GM18520 (cell line): ENCODE data around the gene TSPAN4.

Experiments used
- ATAC-seq: cut with Tn5 transposase; IDR thresholded peaks from one replicate; pipeline ENCODE4 v1.9.1; 2021; ENCODE audit not compliant: unreplicated experiment

The TSPAN4 gene

DNA sequence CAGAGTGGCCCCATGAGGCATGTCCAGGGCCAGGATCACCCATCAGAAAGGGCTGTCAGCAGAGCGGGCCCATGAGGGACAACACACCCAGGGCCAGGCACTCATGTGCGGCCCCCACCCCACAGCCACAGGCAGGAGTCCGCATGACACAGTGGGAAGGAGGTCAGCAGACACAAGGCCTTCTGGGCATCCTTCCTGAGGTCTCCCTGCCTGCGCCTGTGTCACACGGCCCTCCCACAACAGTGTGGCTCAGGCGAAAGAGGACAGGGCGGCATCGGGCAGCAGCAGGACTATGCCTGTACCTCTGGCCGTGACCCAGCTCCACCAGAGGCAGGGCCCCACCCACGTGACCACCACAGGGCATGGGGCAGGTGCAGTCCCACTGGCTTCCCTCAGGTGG is 40.9 kb downstream of the TSPAN4 start:
- ATAC-seq, result no peak

DNA sequence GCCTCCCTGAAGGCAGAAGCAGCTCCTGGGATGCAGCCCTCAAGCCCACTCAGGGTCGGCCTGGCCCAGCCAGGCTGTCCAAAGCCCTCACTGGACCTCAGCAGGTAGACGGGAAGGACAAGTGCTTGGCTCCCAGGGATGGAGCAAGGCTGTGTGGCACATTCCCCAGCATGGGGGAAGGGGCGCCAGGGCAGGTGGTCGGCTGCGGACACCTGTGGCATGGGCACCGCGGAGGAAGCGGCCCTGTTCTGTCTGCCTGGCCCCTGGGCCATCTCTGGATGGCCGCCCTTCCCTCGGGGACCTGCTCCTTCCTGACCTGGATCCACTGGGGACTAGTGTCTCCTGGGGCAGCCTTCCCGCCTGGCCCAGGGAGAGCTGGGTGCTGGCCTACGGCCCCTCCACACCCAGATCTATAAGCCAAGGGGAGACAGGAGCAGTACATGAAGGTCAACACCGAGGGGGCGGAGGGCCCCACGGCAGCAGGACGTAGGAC is 42.0 kb downstream of the TSPAN4 start:
- ATAC-seq, result no peak

DNA sequence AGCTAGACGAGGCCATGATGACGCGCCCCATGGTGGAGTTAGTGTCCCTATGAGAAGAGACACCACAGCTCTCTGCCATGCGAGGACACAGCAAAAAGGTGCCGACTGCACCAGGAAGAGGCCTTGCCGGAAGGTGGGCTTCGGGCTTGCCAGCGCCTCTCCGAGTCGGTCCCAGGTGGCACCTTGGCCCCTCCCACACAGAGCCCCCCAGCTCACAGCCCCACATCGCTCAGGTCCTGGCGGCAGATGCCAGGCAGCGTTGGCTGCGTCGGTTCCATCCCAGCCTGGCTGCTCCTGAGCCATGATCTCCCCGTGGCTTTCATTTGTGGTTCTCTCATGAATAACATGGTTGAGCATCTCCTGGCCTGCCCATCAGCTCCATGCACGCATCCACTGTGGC is 43.9 kb downstream of the TSPAN4 start:
- ATAC-seq, result no peak

DNA sequence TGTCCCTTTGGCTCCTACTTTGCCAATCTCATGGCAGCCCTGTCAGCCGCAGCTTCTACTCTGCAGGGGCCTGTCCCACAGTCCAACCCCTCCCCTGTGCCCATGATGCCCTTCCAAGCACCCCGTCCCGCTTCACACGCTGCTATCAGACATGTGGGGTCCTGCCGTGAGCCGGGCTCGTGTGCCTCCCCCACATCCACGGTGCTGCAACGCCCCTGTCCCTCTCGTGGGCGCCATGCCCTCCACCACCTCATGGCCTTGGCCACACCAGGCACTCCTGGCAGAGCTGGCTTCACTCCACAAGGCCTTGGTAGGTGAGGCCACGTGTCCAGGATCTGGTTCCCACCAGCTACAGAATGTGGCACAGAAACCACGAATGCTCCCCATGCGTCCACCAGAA is 44.9 kb downstream of the TSPAN4 start:
- ATAC-seq, result no peak

DNA sequence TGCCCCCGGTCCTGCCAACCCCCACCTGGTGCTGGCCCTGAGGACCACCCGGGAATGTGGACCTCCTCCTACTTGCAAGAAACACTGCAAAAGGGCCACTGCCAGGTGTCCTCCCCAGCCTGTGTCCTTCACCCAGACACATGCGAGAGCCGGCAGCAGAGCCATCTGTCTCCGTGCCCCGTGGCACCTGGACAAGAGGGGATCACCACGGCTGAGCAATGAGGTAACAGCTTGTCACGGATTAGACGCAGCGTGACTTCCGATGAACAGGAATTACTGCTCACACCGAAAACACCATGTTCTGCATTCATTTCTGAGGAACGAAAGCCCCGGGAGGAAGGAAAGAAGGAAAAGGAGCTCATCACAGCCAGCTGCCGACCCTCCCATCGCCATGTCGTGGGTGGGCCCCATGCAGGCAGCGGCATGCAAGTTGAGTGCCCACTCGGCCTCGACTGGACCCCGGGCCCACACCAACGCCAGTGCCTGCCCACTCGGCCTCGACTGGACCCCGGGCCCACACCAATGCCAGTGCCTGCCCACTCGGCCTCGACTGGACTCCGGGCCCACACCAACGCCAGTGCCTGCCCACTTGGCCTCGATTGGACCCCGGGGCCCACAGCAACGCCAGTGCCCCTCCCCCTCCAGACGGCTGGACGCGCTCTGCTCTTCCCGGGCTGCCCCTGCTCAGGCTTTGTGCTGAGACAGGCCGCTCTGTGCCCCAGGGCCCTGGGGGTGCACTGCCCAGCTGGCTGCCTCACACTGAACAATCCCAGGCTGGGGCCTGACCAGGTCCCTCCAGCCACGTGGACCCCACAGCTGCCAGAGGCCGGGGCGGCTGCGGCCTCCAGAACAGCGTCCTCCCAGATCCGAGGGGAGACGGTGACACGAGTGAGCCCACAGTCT is 45.9 kb downstream of the TSPAN4 start:
- ATAC-seq, result no peak

DNA sequence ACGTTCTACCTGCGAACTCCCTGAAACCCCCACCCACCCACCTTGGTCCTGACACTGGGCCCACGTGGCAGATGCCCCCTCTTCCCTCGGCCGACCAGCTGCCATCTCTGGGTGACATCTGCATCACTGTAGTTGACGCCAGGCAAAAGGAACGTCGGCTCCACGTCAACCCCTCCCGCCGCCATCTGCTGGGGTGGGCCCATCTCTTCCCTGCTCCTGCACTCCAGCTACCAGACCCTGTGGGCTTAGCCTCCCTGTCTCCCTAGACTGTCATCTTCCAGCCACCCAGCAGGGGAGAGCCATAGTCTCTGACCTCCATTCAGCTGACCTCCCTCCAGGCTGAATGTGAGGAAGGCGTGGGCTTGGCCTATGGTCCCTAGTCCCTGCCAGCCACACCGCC is 46.6 kb downstream of the TSPAN4 start:
- ATAC-seq, result no peak

DNA sequence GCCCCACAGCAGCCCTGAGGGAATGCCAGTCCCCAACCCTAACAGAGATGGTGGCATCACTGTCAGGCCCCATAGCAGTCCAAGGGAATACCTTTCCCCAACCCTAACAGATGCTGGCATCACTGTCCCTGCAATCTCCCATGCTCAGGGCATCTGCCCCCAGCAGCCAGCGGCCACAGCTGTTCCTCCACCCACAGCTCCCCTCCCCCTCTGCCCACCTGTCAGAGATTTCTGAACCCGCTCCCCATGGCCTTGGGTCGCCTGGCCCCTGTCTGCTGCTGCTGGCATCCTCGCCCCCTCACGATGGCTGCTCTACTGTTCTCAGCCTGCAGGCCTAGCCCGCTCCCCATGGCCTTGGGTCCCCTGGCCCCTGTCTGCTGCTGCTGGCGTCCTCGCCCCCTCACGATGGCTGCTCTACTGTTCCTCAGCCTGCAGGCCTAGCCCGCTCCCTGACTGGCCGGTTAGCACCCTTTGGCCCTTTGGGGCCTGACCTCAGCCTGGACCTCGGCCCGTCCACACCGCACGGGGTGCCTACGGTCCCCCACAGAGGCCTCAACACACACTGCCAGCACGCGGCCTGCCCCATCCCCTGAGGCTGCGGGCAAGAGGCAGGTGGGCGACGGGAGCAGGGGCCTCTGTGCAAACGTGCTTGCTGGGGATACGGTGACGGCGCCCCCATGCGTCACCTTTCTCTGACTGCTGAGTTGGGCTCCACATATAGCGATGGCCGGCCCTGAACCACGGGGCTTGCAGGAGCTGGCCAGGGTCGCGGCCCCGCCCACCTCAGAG is 47.2 kb downstream of the TSPAN4 start:
- ATAC-seq, result no peak

DNA sequence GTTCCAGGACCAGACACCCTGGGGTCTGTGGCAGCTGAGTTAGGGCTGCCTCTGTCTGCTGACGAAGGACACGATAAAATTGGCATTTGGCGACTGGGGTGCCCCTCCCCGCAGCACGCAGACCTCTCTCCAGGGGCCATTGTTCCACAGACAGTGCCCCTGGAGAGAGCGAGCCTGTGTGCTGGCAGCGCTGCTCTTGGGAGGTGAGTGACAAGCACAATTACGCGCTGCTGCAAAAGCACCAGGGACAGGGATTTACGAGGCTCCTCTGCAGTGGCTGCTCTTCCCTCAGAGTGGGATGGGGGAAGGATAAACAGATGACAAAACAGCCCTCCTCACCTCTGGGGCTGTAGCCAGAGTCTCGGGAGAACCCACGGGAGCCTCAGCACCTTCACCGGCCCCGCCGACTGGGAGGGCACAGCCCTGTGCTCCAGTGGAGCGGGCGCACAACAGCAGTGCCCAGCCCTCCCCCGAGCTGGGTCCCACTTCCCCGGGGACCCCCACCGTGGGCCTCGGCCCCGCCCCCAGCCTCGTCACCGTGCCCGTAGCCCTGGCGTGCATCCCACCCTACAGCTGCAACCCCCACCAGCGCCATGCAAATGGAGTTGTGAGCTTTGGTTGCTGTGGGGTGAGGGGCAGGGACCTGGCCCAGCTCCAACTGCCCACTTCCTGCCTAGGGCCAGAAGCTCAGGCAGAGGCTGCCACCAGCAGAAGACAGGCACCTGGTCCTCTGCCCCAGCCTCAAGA is 48.3 kb downstream of the TSPAN4 start:
- no peak for ATAC-seq

DNA sequence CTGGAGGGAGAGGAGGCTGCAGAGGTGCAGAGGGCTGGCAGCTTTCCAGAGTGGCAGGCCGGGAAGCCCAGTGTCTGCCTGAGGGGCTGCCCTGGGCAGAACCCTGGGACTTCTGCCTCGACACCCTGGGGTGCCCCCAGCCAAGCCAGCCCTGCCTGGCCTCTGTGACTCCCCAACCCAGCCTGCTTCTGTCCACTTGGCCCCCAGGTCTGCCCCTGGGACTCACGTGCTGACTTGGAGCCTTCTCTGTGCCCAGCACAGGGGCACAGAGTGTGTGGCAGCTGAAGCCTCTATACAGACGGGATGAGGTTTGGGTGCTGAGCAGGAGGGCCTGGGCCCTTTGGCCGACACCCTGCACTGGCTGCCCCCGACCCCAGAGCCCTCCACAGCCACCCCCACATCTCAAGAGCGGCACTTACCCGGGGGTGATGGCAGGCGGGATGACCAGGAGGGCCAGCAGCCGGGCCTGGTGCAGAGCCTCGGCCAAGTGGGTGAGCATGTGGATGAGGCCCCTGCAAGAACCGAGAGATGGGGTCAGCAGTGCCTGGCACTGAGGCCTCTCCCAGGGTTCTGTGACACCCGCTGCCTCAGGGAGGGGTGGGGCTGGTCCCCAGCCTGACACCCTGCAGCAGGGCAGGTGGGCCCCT is 50.5 kb downstream of the TSPAN4 start:
- no peak for ATAC-seq

DNA sequence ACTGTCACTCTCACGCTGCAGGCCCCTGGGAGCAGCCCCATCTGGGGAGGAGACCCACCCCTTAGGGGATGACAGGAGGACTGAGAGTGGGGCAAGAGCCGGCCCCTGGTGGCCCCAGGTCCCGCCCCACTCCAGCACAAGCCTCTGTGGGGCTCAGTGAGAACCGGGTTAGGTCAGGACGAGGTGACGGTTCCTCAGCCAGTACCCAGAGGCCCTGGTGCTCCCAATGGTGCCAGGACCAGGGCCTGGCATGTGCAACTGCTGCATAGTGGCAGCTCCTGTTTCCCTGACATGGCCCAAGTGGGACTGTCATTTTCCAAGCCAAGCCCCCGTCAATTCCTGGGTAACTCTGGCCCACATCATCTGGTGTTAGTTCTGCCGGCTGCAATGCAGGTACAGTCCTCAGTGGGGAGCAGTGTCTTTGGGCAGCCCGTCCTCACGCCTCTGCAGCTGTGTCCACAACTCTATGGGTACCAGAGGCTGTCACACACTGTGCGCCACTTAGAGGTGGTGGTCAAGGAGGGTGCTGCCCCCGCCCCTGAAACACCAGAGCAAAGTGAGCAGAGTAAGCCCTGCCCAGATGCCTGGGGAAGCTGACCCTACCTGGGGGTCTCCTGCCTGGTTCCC is 52.0 kb downstream of the TSPAN4 start:
- ATAC-seq, result no peak

DNA sequence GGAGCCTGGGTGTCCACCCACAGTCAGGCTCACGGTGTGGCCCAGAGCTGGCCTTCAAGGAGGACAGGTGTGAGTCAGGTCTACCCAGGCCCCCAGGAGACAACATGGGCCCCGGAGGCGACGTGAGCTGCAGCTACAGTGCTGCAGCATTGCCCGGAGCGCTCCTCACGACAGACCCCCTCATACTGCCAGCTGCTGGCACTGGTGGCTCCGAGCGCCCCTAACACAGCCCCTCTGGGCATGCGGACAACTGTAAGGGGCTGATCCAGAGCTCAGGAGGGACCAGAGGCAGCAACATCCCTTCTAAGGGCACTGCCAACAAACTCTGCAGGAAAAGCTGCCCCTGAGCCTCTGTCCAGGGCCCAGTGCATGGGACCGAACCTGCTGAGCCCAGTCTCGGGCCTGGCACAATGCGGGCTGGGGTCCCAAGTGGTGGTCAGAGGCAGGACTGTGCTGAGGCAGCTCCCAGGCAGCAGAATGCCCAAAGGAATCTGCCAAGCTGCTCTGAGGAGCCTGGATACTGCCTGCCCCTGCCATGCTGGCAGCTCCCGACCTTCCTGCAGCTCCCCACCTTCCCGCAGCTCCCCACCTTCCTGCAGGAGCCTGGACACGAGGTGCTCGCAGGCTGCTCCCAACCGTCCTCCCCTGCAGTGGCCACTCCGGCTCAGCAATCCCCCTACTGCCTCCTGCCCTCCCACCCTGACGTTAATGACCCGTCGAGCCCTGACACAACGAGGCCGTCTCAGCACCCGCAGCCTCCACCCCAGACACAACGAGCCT is 52.9 kb downstream of the TSPAN4 start:
- no peak for ATAC-seq

DNA sequence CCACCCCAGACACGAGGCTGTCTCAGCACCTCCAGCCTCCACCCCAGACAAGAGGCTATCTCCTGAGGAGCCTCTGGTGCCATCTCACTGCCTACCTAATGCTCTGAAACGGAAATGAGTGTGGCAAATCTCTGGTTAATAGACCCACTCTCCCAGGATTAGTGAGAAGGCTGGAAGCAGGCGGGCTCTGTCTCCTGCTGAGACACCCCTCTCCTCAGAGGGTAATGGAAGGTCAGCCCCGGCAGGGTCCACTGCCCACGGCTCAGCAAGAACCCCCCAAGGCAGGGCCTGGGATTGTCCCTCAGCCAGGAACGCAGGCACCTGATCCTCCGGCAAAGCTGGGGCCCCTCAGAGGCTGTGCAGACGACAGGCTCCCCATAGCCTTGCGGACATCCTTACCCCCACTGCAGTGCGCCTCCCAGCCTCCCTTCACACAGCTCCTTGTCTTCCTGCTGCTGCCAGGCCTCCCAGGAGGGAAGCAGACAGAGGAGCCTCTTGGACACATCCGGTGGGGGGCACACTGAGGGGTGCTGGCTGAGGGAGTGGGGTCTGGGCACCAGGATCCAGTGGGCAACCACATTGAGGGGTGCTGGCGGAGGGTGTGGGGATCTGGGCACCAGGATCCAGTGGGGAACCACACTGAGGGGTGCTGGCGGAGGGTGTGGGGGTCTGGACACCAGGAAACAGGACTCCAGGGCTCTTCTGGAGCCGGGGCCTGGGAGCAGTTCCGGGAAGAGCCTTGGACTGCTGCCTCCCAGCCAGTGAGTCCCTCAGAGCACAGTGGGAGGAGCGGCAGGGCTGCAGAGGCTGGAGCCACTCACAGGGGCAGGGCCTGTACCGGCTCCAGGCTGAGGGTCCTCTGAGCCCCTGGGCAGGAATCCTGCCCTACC is 54.8 kb downstream of the TSPAN4 start:
- ATAC-seq, result no peak

DNA sequence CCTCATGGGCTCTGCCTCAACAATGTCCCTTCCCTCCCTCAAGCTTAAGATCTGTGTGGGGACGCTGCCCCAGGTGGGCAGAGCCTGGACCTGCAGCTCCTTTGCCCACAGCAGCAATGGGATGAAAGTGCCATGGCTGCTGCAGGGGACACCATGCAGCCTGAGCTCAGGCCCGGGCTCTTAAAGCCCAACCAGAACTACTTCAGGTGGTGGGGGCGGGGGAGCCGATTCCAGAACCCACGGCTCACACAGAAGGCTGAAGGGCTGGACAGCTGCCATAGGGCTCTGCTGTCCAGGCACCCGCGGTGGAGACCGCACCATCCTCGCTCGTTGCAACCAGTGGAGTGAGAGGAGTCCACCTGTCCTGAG is 55.5 kb downstream of the TSPAN4 start:
- ATAC-seq, result no peak

DNA sequence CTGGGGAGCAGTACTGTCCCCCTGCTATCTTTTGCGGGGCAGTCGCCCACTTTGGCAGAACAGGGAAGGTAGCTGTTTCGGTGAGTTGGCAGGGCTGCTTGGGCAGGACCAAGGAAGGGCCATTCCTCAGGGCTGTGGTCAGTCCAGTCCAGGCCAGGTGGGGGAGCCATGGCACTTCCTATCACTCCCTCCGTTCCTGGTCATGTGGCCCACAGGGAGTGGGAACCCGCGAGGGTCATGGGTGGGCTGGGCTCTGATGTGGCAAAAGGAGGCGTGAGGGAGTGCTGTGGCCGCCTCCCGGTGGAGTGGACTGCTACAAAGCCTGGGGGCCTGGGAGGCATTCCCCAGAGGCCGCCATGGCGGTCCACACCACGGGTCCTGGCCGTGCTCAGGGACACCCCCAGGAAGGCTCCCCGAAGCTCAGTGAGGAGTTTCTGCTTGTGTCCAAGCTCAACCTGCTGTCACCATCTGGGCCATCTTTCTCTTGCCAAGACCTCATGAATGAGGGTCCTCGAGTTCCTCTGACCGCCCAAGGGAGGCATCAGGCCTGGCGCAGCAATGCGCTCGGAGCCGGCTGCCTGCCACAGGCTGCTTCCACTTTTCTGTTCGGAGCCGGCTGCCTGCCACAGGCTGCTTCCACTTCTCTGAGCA is 56.0 kb downstream of the TSPAN4 start:
- no peak for ATAC-seq

DNA sequence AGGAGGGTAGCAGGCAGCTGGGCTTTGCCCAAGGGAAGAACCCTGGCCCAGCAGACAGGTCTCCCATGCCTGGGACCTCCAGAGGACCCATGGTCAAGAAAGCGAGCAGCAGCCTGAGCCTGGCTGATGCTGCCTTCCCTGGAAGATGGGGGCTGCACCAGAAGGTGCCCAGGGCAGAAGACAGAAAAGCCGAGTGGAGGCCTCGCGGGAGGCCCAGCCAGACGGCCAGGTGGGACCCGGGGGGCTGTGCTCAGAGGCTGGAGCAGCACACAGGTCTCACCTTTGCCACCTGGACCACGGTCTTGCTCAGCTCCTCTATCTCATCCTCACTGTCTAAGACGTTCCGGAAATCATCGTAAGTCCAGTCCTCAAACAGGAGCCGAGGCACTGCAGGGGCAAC is 57.1 kb downstream of the TSPAN4 start:
- ATAC-seq, result no peak

DNA sequence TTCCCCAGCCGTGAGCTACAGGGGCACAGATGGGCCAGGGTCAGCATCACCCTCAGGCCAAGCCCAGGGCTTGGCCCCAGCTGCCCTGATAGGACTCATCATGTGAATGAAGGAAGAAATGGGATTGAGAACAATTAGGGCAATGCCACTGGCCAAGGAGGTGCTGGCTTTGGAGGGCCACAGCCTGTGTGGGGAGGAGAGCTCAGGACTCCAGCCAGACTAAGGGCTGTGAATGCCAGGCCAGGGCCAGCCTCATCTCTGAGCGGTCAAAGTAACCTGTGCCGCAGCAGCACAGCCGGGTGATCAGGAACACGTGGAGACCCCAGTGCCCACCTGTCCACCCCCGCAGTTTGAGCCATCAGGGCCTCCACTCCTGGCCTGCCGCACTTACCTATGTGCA is 57.9 kb downstream of the TSPAN4 start:
- no peak for ATAC-seq

DNA sequence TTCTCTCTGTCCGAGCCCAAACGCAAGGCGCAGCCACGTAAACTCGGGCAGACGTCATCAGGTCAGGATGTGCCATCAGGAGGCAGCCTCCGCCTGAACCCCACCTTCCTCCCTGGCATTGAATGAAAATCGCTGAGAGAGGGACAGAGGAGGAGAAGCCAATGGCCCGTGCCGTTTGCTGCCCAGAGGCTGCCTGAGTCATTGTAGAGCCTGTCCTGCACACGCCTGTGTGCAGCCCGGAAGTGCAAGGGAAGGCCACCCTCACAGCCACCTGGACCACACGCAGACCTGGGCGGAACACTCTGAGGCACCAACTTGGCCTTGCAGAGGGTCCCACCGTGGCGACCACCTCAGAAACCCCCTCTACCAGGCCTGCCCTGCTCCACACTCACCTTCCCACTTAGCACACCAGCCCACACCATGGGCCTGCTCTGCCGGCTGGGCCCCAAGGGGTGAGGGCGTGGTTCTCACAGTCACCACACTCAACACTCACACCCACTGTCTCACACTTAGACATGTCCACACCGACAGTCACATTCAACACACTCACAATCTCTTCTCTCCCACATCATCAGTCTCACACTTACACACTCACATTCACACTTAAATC is 58.9 kb downstream of the TSPAN4 start:
- no peak for ATAC-seq

DNA sequence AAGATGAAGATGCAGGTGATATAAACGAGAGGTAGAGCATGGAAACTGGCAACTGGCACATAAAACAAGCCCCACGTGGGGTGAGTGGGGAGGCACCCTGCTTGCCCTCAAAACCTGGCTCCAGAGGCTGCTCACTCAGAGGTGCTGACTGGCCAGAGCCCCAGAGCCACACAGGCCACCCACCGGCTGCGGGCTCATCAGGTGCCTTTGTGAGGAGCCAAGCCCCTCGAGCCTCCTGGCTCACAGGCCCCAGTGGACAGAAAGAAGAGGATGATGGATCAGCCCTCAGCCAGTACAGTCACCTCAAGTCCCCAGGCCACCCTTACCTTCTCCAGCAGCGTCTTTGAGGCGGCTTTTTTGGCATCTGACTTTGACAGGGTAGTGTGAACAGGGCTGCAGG is 61.7 kb downstream of the TSPAN4 start:
- no peak for ATAC-seq
